Common myeloid progenitor, CD34-positive (primary cell): ENCODE measurements around the gene RNF148.

Source experiments
- CTCF ChIA-PET: fragments of 350-600 bp; sonication (Branson Sonifier 250); formaldehyde crosslinking; loops from one replicate; lab custom pipeline; 2021; ENCODE audit warnings: antibody characterized with exemption; lab: Charles Lee
- POLR2A ChIA-PET: fragments of 350-600 bp; sonication (Branson Sonifier 250); formaldehyde crosslinking; loops from one replicate; lab custom pipeline; 2021; ENCODE audit warnings: antibody characterized with exemption; lab: Charles Lee
- DNase-seq, 3 donors: peaks; one replicate each; pipeline versions ENCODE4 v3.0.0 to v3.0.0-alpha.2; 2013
- H3K27ac ChIP-seq, 2 experiments: 1 replicate in 1 of 2; 2 replicates in 1 of 2; pipeline ENCODE4 v1.7.0; 2013; ENCODE audit warnings: inconsistent platforms in 2 of 2, low read length in 2 of 2, mild to moderate bottlenecking in 2 of 2, low read depth in 1 of 2, moderate library complexity in 1 of 2; ENCODE audit not compliant: severe bottlenecking in 2 of 2, insufficient read depth in 1 of 2, poor library complexity in 1 of 2
- H3K27me3 ChIP-seq, 5 experiments: replicated peaks in 2 of 5; 1 replicate in 3 of 5; 2 replicates in 2 of 5; pipeline versions ENCODE4 v1.6.1 to v1.7.0; 2013; ENCODE audit warnings: low read length in 4 of 5, mild to moderate bottlenecking in 2 of 5, moderate library complexity in 2 of 5, inconsistent platforms in 1 of 5; ENCODE audit not compliant: insufficient read depth in 5 of 5, control insufficient read depth in 4 of 5
- H3K36me3 ChIP-seq, 4 experiments: 1 replicate in 2 of 4; 2 replicates in 2 of 4; pipeline versions ENCODE4 v1.6.1 to v1.7.0; 2013; ENCODE audit warnings: low read length in 3 of 4, control low read depth in 1 of 4, mild to moderate bottlenecking in 1 of 4; ENCODE audit not compliant: control insufficient read depth in 4 of 4, insufficient read depth in 4 of 4
- H3K4me1 ChIP-seq, 4 experiments: 1 replicate in 3 of 4; 2 replicates in 1 of 4; pipeline versions ENCODE4 v1.6.1 to v1.7.1; 2013; ENCODE audit warnings: low read length in 3 of 4, mild to moderate bottlenecking in 3 of 4, control low read depth in 1 of 4, inconsistent platforms in 1 of 4, moderate library complexity in 1 of 4; ENCODE audit not compliant: control insufficient read depth in 4 of 4, insufficient read depth in 4 of 4; ENCODE audit errors: control extremely low read depth in 1 of 4
- H3K4me3 ChIP-seq, 7 experiments: 1 replicate in 4 of 7; 2 replicates in 3 of 7; pipeline versions ENCODE4 v1.5.1 to v1.7.0; 2013; ENCODE audit warnings: mild to moderate bottlenecking in 7 of 7, low read length in 6 of 7, moderate library complexity in 6 of 7, inconsistent platforms in 2 of 7, low read depth in 2 of 7, control low read depth in 1 of 7; ENCODE audit not compliant: insufficient read depth in 4 of 7, control insufficient read depth in 1 of 7; ENCODE audit errors: extremely low read depth in 1 of 7
- H3K9me3 ChIP-seq, 5 experiments: 1 replicate in 4 of 5; 2 replicates in 1 of 5; pipeline versions ENCODE4 v1.6.1 to v1.7.1; 2013; ENCODE audit warnings: low read length in 4 of 5, mild to moderate bottlenecking in 2 of 5, inconsistent platforms in 1 of 5, low read depth in 1 of 5, moderate library complexity in 1 of 5; ENCODE audit not compliant: control insufficient read depth in 4 of 5, insufficient read depth in 2 of 5; ENCODE audit errors: control extremely low read depth in 1 of 5
- WGBS: methylation state at CpG from one replicate; pipeline ENCODE4 v1.1.5; 2013; ENCODE audit not compliant: insufficient coverage; 5-methylcytosine and 5-hydroxymethylcytosine counted together

The RNF148 gene

GRCh38 chr7:122691569-122692235 lies 11.0 kb downstream of the RNF148 start:
- ChIA-PET CTCF (no interaction called here), POLR2A (no interaction called here)
- Histone ChIP-seq H3K27ac (no peak overlapping the region), H3K27me3 (no peaks in the 10 kb centered on the region), H3K4me1 (no peaks in the 10 kb centered on the region), H3K36me3 (no peaks in the 10 kb centered on the region), H3K4me3 (no peak overlapping the region), H3K9me3 (peaks cover 0 to 2% (median 0%) of the 10 kb centered on the region in 5 experiments)
- DNase-seq, result no peak
- 96% methylated on average over 10 of the region's 14 CpGs for WGBS

GRCh38 chr7:122689346-122690109 lies 13.2 kb downstream of the RNF148 start:
- Histone ChIP-seq H3K4me3 (no peak overlapping the region), H3K27ac (no peak overlapping the region), H3K9me3 (peaks cover 0 to 2% (median 0%) of the 10 kb centered on the region in 5 experiments), H3K4me1 (no peaks in the 10 kb centered on the region), H3K36me3 (no peaks in the 10 kb centered on the region), H3K27me3 (no peaks in the 10 kb centered on the region)
- DNase-seq, result no peak
- POLR2A ChIA-PET, result no interaction called here
- CTCF ChIA-PET, result no interaction called here
- 92% methylated on average over 13 of the region's 13 CpGs for WGBS

- no peak overlapping the region for H3K4me3 ChIP-seq
- DNase-seq, result no peak
- H3K27me3 ChIP-seq, result no peaks in the 10 kb centered on the region
- ChIA-PET POLR2A (no interaction called here), CTCF (no interaction called here)
- 75% methylated on average over 4 of the region's 6 CpGs for WGBS
- no peak overlapping the region for H3K27ac ChIP-seq
- H3K9me3 ChIP-seq, result peaks cover 0 to 2% (median 0%) of the 10 kb centered on the region in 5 experiments
- H3K4me1 ChIP-seq, result no peaks in the 10 kb centered on the region
- no peaks in the 10 kb centered on the region for H3K36me3 ChIP-seq
Measured at GRCh38 chr7:122688400-122688998, 14.2 kb downstream of the RNF148 start.

GRCh38 chr7:122686360-122686878 lies 16.3 kb downstream of the RNF148 start:
- no peak overlapping the region for H3K4me3 ChIP-seq
- WGBS, result 77% methylated on average over 7 of the region's 10 CpGs
- H3K36me3 ChIP-seq, result no peaks in the 10 kb centered on the region
- no peaks in the 10 kb centered on the region for H3K27me3 ChIP-seq
- no peaks in the 10 kb centered on the region for H3K4me1 ChIP-seq
- DNase-seq, result no peak
- no peak overlapping the region for H3K27ac ChIP-seq
- ChIA-PET POLR2A (no interaction called here), CTCF (interaction anchor here (1.2 kb wide), 1 partner anchor 17 kb away, joined by 3 read pairs; no protein-coding TSS in a partner anchor)
- H3K9me3 ChIP-seq, result no peaks in the 10 kb centered on the region

GRCh38 chr7:122684504-122684903 lies 18.2 kb downstream of the RNF148 start:
- no CpG with 5 or more reads among the region's 2 CpGs for WGBS
- CTCF ChIA-PET, result interaction anchor here (1.2 kb wide), 1 partner anchor 32 kb away, joined by 3 read pairs; no protein-coding TSS in a partner anchor

GRCh38 chr7:122682815-122683550 lies 19.7 kb downstream of the RNF148 start:
- WGBS, result 92% methylated on average over 6 of the region's 8 CpGs
- DNase-seq, result no peak
- Histone ChIP-seq H3K27me3 (no peaks in the 10 kb centered on the region), H3K9me3 (no peaks in the 10 kb centered on the region), H3K4me1 (no peaks in the 10 kb centered on the region), H3K4me3 (no peak overlapping the region), H3K36me3 (no peaks in the 10 kb centered on the region), H3K27ac (no peak overlapping the region)
- CTCF ChIA-PET, result interaction anchor here (1.2 kb wide), 1 partner anchor 34 kb away, joined by 3 read pairs; no protein-coding TSS in a partner anchor
- POLR2A ChIA-PET, result no interaction called here

More at GRCh38 chr7:122684504-122684903, 18.2 kb downstream of the RNF148 start:
- no peaks in the 10 kb centered on the region for H3K9me3 ChIP-seq
- H3K4me1 ChIP-seq, result no peaks in the 10 kb centered on the region
- H3K27ac ChIP-seq, result no peak overlapping the region
- no peaks in the 10 kb centered on the region for H3K27me3 ChIP-seq
- POLR2A ChIA-PET, result no interaction called here
- no peak overlapping the region for H3K4me3 ChIP-seq
- DNase-seq, result no peak
- H3K36me3 ChIP-seq, result no peaks in the 10 kb centered on the region
